Measurements from ENCODE around the gene SLC27A6. TPM values are rescaled to one million over a fixed set of nuclear protein-coding genes. Genes with fewer than 3 reads are reported as not detected.
"Not testable (repeated sequence)": the region's sequence is repeated elsewhere in the genome, so short reads cannot be mapped to it uniquely, and the experiment has no call there.

Gene SLC27A6
- total and polyA plus RNA-seq, 2 experiments from 2014 or later: 0.32 TPM; not detected in 1

- no peak overlapping the region for H2AFZ ChIP-seq
- H3K9me3 ChIP-seq (ENCODE audit: low read depth): no peaks in the 10 kb centered on the region
- no peak overlapping the region for H3K27ac ChIP-seq
- in situ Hi-C loops (cut with MboI): no loop called here
- H3K27me3 ChIP-seq (replicated peaks; ENCODE audit: insufficient read depth): no peaks in the 10 kb centered on the region
- WGBS, 2 experiments (ENCODE audit: low coverage in 1 of 2, low lambda C conversion rate in 2 of 2, missing lambda C conversion rate in 2 of 2): 3 to 6% methylated on average over 3 of the region's 3 CpGs
- no peak overlapping the region for H3K9ac ChIP-seq
- H3F3A ChIP-seq (ENCODE audit: insufficient read depth): no peaks in the 10 kb centered on the region
- DNase-seq: no peak
- H3K36me3 ChIP-seq (ENCODE audit: low read depth): no peaks in the 10 kb centered on the region
- H4K20me1 ChIP-seq (ENCODE audit: insufficient read depth): no peaks in the 10 kb centered on the region
- H3K79me2 ChIP-seq (ENCODE audit: insufficient read depth): no peaks in the 10 kb centered on the region
- no peaks in the 10 kb centered on the region for H3K4me1 ChIP-seq (ENCODE audit: insufficient read depth)
- H3K4me3 ChIP-seq: no peak overlapping the region
- H3K9me2 ChIP-seq (ENCODE audit: insufficient read depth): no peaks in the 10 kb centered on the region
- no peak overlapping the region for H3K4me2 ChIP-seq (ENCODE audit: unreplicated experiment)
- no peak for TF ChIP-seq EZH2phosphoT487 (IDR thresholded peaks at IDR 0.05; ENCODE audit: insufficient read depth, low read depth)
- TF ChIP-seq EZH2 (IDR thresholded peaks at IDR 0.05; ENCODE audit: insufficient read depth, poor library complexity, severe bottlenecking): no peak
These were observed 15.3 kb upstream of the SLC27A6 start for GRCh38 chr5:128949847-128950546.

DNA sequence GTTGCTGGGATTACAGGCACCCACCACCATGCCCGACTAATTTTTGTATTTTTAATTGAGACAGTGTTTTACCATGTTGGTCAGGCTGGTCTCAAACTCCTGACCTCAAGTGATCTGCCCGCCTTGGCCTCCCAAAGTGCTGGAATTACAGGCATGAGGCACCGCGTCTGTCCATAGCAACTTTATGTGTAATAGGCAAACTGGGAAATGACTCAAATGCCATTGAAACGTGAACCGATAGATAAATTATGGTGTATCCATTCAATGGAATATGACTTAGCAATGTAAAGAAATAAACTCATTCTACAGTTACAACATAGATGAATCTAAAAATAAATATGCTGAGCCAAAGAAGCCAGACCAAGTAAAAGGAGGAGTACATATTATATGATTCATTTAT is 14.0 kb upstream of the SLC27A6 start:
- 48 to 54% methylated on average over 6 of the region's 6 CpGs for WGBS, 2 experiments (ENCODE audit: low coverage in 1 of 2, low lambda C conversion rate in 2 of 2, missing lambda C conversion rate in 2 of 2)
- H3K4me3 ChIP-seq; H4K20me1 ChIP-seq (ENCODE audit: insufficient read depth); H3K9ac ChIP-seq; H2AFZ ChIP-seq; H3K4me2 ChIP-seq (ENCODE audit: unreplicated experiment); H3F3A ChIP-seq (ENCODE audit: insufficient read depth); DNase-seq; H3K9me2 ChIP-seq (ENCODE audit: insufficient read depth); H3K27ac ChIP-seq; H3K27me3 ChIP-seq (replicated peaks; ENCODE audit: insufficient read depth); H3K79me2 ChIP-seq (ENCODE audit: insufficient read depth); in situ Hi-C loops (cut with MboI); H3K36me3 ChIP-seq (ENCODE audit: low read depth); H3K9me3 ChIP-seq (ENCODE audit: low read depth); H3K4me1 ChIP-seq (ENCODE audit: insufficient read depth): not testable (repeated sequence)

DNA sequence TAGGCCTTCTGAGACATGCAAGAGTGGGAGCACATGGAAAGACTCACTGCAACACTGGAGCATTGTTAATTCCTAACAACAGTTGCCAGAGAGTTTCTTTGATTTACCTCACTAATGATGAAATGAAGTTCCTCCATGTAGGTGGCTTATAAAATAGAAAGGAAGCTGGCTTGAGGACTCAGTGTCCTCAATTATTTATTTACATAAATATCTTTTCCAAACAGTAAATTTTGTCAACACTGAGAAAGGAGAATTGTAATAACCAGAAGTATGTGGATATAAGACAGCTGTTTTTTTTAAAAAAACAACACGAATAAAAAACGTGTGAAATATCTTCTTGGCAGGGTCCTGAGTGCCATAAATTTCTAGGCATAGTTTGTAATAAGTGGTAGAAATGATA is 9.1 kb upstream of the SLC27A6 start:
- in situ Hi-C loops (cut with MboI): no loop called here
- no peak overlapping the region for H3K4me2 ChIP-seq (ENCODE audit: unreplicated experiment)
- no peaks in the 10 kb centered on the region for H4K20me1 ChIP-seq (ENCODE audit: insufficient read depth)
- no peaks in the 10 kb centered on the region for H3K9me2 ChIP-seq (ENCODE audit: insufficient read depth)
- H2AFZ ChIP-seq: no peak overlapping the region
- no peak overlapping the region for H3K4me3 ChIP-seq
- 3% methylated on average over 2 of the region's 2 CpGs for WGBS, 2 experiments (ENCODE audit: low coverage in 1 of 2, low lambda C conversion rate in 2 of 2, missing lambda C conversion rate in 2 of 2)
- no peak for DNase-seq
- no peaks in the 10 kb centered on the region for H3K79me2 ChIP-seq (ENCODE audit: insufficient read depth)
- no peak for TF ChIP-seq EZH2 (IDR thresholded peaks at IDR 0.05; ENCODE audit: insufficient read depth, poor library complexity, severe bottlenecking)
- H3F3A ChIP-seq (ENCODE audit: insufficient read depth): no peaks in the 10 kb centered on the region
- no peak overlapping the region for H3K9ac ChIP-seq
- H3K36me3 ChIP-seq (ENCODE audit: low read depth): no peaks in the 10 kb centered on the region
- no peaks in the 10 kb centered on the region for H3K4me1 ChIP-seq (ENCODE audit: insufficient read depth)
- H3K9me3 ChIP-seq (ENCODE audit: low read depth): no peaks in the 10 kb centered on the region
- no peaks in the 10 kb centered on the region for H3K27me3 ChIP-seq (replicated peaks; ENCODE audit: insufficient read depth)
- H3K27ac ChIP-seq: no peak overlapping the region

DNA sequence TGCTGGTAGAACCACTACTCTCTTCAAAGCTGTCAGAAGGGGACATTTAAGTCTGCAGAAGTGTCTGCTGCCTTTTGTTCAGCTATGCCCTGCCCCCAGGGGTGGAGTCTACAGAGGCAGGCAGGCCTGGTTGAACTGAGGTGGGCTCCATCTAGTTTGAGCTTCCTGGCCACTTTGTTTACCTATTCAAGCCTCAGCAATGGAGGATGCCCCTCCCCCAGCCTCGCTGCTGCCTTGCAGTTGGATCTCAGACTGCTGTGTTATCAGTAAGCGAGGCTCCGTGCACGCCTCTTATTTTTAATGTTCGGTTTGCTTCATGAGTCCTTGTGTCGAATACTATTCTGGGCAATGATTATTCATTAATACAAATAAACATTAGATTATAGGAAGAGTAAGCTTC is 3.1 kb upstream of the SLC27A6 start:
- WGBS, 2 experiments (ENCODE audit: low coverage in 1 of 2, low lambda C conversion rate in 2 of 2, missing lambda C conversion rate in 2 of 2): 45 to 49% methylated on average over 6 of the region's 6 CpGs
- Histone ChIP-seq H3K4me2 (ENCODE audit: unreplicated experiment) (no peak overlapping the region), H3K27ac (no peak overlapping the region), H3K4me1 (ENCODE audit: insufficient read depth) (no peaks in the 10 kb centered on the region), H3K9me3 (ENCODE audit: low read depth) (no peaks in the 10 kb centered on the region), H3K36me3 (ENCODE audit: low read depth) (no peaks in the 10 kb centered on the region), H3K9me2 (ENCODE audit: insufficient read depth) (no peaks in the 10 kb centered on the region), H4K20me1 (ENCODE audit: insufficient read depth) (no peaks in the 10 kb centered on the region), H3F3A (ENCODE audit: insufficient read depth) (no peaks in the 10 kb centered on the region), H3K4me3 (no peak overlapping the region), H3K9ac (no peak overlapping the region), H3K27me3 (replicated peaks; ENCODE audit: insufficient read depth) (no peaks in the 10 kb centered on the region), H3K79me2 (ENCODE audit: insufficient read depth) (no peaks in the 10 kb centered on the region), H2AFZ (no peak overlapping the region)
- no peak for DNase-seq
- no peak for TF ChIP-seq EZH2 (IDR thresholded peaks at IDR 0.05; ENCODE audit: insufficient read depth, poor library complexity, severe bottlenecking)
- no peak for TF ChIP-seq EZH2phosphoT487 (IDR thresholded peaks at IDR 0.05; ENCODE audit: insufficient read depth, low read depth)
- in situ Hi-C loops (cut with MboI): no loop called here

Data from GM23248 (cell line).